Gastrocnemius medialis (tissue), 4 donors: Measurements from ENCODE around the gene ALDOA. TPM values are rescaled to one million over a fixed set of nuclear protein-coding genes. Genes with fewer than 3 reads are reported as not detected.

Experiments
- ATAC-seq, 2 donors: fragments of 150-250 bp; one replicate each; pipeline ENCODE4 v1.9.1; 2016
- DNase-seq, 2 donors: peaks; one replicate each; pipeline ENCODE4 v3.0.0-alpha.2; 2019
- H3K27ac ChIP-seq, 4 donors: fragments of 200-600 bp; sonication (generic); 1 replicate in 1 of 4; 2 replicates in 3 of 4; pipeline ENCODE4 v1.5.1; 2016 to 2018; ENCODE audit warnings: mild to moderate bottlenecking in 2 of 4, moderate library complexity in 1 of 4
- H3K27me3 ChIP-seq, 3 donors: fragments of 200-600 bp; sonication (generic) in 2 of 3; 1 replicate in 1 of 3; 2 replicates in 2 of 3; pipeline versions ENCODE4 v1.5.1 to v1.6.0; 2016 to 2019; ENCODE audit warnings: mild to moderate bottlenecking in 1 of 3, moderate library complexity in 1 of 3
- H3K36me3 ChIP-seq, 2 donors: fragments of 200-600 bp; sonication (generic) in 1 of 2; one replicate each; pipeline ENCODE4 v1.5.1; 2017 to 2018
- H3K4me1 ChIP-seq, 2 donors: fragments of 200-600 bp; sonication (generic) in 1 of 2; one replicate each; pipeline ENCODE4 v1.5.1; 2016 to 2017; ENCODE audit warnings: mild to moderate bottlenecking in 2 of 2
- H3K4me3 ChIP-seq, 4 donors: fragments of 200-600 bp; sonication (generic) in 3 of 4; 1 replicate in 1 of 4; 2 replicates in 3 of 4; pipeline ENCODE4 v1.5.1; 2016 to 2019; ENCODE audit warnings: mild to moderate bottlenecking in 2 of 4
- H3K9me3 ChIP-seq, 3 donors: fragments of 200-600 bp; sonication (generic) in 2 of 3; 1 replicate in 1 of 3; 2 replicates in 2 of 3; pipeline ENCODE4 v1.5.1; 2016 to 2019
- POLR2A ChIP-seq, 2 donors: fragments of 450-650 bp; IDR thresholded peaks; one replicate each; pipeline ENCODE4 v1.6.1; 2017; ENCODE audit warnings: antibody characterized with exemption in 2 of 2, mild to moderate bottlenecking in 2 of 2, moderate library complexity in 2 of 2
- in situ Hi-C, 4 donors: fragments of 200-750 bp; cut with MboI; loops; one replicate each; pipeline versions ENCODE4 v1.15.0 to v1.8.0; 2017; ENCODE audit warnings: low sequenced_read_pairs in 4 of 4
- intact Hi-C: fragments of 100-400 bp; cut with DNase I; formaldehyde crosslinking; loops from one replicate; pipeline ENCODE4 v1.15.1; 2023; ENCODE audit warnings: low total_unique reads
- total RNA-seq, 4 donors: library from RNA; depleted of rRNA; stranded (reverse); fragments of >200 nt; gene quantifications; one replicate each; pipeline versions ENCODE4 v1.1.0 to v1.2.3, GENCODE V29; 2016
- TF ChIP-seq, protein P1 (sequence below), 5 experiments: fragments of 450-650 bp in 3 of 5; fragments of 200-600 bp in 2 of 5; sonication (generic) in 2 of 5; IDR thresholded peaks in 4 of 5; conservative IDR thresholded peaks in 1 of 5; 1 replicate in 4 of 5; 2 replicates in 1 of 5; pipeline ENCODE4 v1.5.1; 2016 to 2019; ENCODE audit warnings: antibody characterized with exemption in 5 of 5, mild to moderate bottlenecking in 3 of 5, moderate library complexity in 3 of 5

The ALDOA gene
- total RNA-seq, 4 donors from 2014 or later = 6,096 to 10,805 (median 7,093) TPM

DNA sequence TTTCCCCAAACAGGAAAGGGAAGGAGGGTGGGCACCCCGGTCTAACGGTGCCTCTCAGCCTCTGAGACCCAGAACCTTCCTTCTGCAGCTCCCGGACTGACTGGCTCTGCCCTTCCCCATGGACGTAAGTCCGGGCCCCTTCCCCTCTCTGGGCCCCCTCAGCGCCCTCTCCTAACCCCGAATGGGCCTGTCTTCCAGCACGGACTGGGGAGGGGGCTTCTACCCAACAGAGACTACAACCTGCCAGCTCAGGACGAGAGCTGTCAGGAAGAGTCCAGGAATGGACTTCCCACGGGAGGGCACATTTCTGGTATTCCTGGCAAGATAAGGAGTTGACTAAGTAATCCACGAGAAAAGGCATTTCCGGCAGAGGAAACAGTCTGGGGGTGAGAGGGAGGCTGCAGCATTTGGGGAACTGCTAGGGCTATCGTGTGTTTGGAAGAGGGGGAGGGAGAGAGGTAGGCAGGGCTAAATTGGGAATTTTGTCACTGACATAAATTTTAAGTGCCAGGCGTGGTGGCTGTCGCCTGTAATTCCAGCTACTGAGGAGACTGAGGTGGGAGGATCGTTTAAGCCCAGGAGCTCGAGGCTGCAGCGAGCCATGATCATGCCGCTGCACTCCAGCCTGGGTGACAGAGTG is 12.1 kb upstream of the ALDOA start:
- in situ Hi-C loops = loop anchor here in 2 of 4 donors (5.0 to 25.0 kb wide), 3 partner anchors 64 to 359 kb away; partner anchors contain the start of genes CD2BP2 (in 1 of the 2), MYL11 (in 1 of the 2), TBC1D10B (in 1 of the 2) and ZNF771 (in 1 of the 2)
- DNase-seq (no peak), ATAC-seq (peak; percentile 6 to 12)
- TF ChIP-seq, protein P1, sequence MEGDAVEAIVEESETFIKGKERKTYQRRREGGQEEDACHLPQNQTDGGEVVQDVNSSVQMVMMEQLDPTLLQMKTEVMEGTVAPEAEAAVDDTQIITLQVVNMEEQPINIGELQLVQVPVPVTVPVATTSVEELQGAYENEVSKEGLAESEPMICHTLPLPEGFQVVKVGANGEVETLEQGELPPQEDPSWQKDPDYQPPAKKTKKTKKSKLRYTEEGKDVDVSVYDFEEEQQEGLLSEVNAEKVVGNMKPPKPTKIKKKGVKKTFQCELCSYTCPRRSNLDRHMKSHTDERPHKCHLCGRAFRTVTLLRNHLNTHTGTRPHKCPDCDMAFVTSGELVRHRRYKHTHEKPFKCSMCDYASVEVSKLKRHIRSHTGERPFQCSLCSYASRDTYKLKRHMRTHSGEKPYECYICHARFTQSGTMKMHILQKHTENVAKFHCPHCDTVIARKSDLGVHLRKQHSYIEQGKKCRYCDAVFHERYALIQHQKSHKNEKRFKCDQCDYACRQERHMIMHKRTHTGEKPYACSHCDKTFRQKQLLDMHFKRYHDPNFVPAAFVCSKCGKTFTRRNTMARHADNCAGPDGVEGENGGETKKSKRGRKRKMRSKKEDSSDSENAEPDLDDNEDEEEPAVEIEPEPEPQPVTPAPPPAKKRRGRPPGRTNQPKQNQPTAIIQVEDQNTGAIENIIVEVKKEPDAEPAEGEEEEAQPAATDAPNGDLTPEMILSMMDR (IDR thresholded peaks at IDR 0.05 in 4 of 5, conservative IDR thresholded peaks at IDR 0.05 in 1 of 5) = no peak
- TF ChIP-seq POLR2A (IDR thresholded peaks at IDR 0.05) = no peak
- intact Hi-C loops = no loop called here
- Histone ChIP-seq H3K9me3 (no peaks in the 10 kb centered on the region), H3K27ac (peak overlapping the region in 2 of 4 donors; percentile 16 to 17), H3K4me1 (peaks cover 7% of the 10 kb centered on the region in 2 donors), H3K27me3 (no peaks in the 10 kb centered on the region), H3K4me3 (peak overlapping the region; percentile 57 to 82 (median 78)), H3K36me3 (no peaks in the 10 kb centered on the region)

- Histone ChIP-seq H3K27ac (no peak overlapping the region), H3K27me3 (no peaks in the 10 kb centered on the region), H3K9me3 (no peaks in the 10 kb centered on the region), H3K4me1 (peaks cover 7% of the 10 kb centered on the region in 2 donors), H3K4me3 (no peak overlapping the region), H3K36me3 (no peaks in the 10 kb centered on the region)
- no peak for ATAC-seq
- in situ Hi-C loops (loop anchor here in 2 of 4 donors (5.0 to 25.0 kb wide), 3 partner anchors 63 to 358 kb away; partner anchors contain the start of genes CD2BP2 (in 1 of the 2), MYL11 (in 1 of the 2), TBC1D10B (in 1 of the 2) and ZNF771 (in 1 of the 2)), intact Hi-C loops (no loop called here)
- TF ChIP-seq, protein P1 (IDR thresholded peaks at IDR 0.05 in 4 of 5, conservative IDR thresholded peaks at IDR 0.05 in 1 of 5) = no peak
- TF ChIP-seq POLR2A (IDR thresholded peaks at IDR 0.05) = no peak
- DNase-seq = no peak
Observed at GRCh38 chr16:30054451-30054850, 11.1 kb upstream of the ALDOA start.

DNA sequence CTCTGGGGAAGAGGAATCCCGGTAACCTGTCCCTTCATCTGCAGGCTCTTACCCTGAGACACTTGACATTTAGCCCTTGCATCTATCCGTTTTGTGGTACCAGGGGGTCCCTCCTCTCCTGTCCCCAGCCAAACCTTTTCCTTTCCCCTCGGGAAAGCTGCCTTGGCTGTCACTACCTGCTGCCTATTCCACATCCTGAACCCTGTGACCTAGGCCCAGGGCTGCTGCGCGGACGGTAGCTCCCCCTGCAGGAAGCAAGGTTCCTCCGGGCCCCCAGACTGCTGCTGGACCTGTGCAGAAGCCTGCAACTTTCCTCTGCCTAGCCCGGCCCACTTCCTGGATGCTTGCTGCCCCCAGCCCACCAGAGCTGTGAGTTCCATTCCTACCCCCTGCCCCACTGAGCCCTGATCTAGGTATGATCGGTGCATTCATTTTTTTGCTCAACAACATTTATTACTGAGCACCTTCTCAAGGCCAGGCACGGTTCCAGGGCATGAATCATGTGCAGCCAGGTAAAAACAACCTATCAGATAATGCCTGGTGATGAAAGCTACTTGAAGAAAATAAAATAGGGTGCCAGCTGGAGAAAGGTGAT is 10.5 kb upstream of the ALDOA start:
- intact Hi-C loops (no loop called here), in situ Hi-C loops (loop anchor here in 2 of 4 donors (5.0 to 25.0 kb wide), 3 partner anchors 62 to 357 kb away; partner anchors contain the start of genes CD2BP2 (in 1 of the 2), MYL11 (in 1 of the 2), TBC1D10B (in 1 of the 2) and ZNF771 (in 1 of the 2))
- Histone ChIP-seq H3K4me1 (peaks cover 9% of the 10 kb centered on the region in 2 donors), H3K36me3 (no peaks in the 10 kb centered on the region), H3K4me3 (no peak overlapping the region), H3K27ac (no peak overlapping the region), H3K27me3 (no peaks in the 10 kb centered on the region), H3K9me3 (no peaks in the 10 kb centered on the region)
- no peak for DNase-seq
- no peak for ATAC-seq
- TF ChIP-seq POLR2A (IDR thresholded peaks at IDR 0.05) = no peak
- TF ChIP-seq, protein P1 (IDR thresholded peaks at IDR 0.05 in 4 of 5, conservative IDR thresholded peaks at IDR 0.05 in 1 of 5) = peak in 2 of 5 experiments; percentile 8 to 24

DNA sequence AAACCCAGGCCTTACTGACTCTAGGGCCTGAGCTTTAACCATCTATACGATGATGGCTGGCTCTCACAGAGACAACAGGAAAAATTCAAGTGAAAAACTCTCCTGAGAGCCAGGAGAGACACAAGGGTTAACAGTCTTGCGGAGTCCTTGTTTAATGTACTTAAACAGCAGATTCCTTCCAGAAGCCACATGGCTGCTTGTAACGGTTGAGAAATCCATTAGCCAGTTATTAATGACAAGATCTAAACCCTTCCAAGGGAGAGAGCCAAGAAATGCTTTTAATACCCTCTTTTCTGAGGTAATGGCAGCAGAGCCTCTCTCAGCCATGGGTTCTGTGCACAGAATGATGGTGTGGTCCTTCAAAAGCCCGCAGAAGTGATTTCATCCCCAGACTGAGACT is 5.2 kb upstream of the ALDOA start:
- intact Hi-C loops = loop anchor here (5.0 to 10.0 kb wide), 2 partner anchors 63 to 354 kb away; partner anchors contain the start of genes HIRIP3 and INO80E
- Histone ChIP-seq H3K4me1 (peaks cover 40 to 41% of the 10 kb centered on the region in 2 donors), H3K27me3 (no peaks in the 10 kb centered on the region), H3K27ac (peak overlapping the region; percentile 97 to 100 (median 100)), H3K4me3 (no peak overlapping the region), H3K9me3 (no peaks in the 10 kb centered on the region), H3K36me3 (no peaks in the 10 kb centered on the region)
- ATAC-seq = no peak
- in situ Hi-C loops = loop anchor here in 2 of 4 donors (25.0 kb wide), 2 partner anchors 302 to 352 kb away; partner anchors contain the start of genes CD2BP2 (in 1 of the 2), MYL11 (in 1 of the 2), TBC1D10B (in 1 of the 2) and ZNF771 (in 1 of the 2)
- no peak for TF ChIP-seq POLR2A (IDR thresholded peaks at IDR 0.05)
- no peak for DNase-seq
